ENCODE results near the gene TBC1D3B. TPM values are rescaled to one million over a fixed set of nuclear protein-coding genes. Genes with fewer than 3 reads are reported as not detected.

The TBC1D3B gene
- total and polyA plus RNA-seq, 7 donors: 1.3 to 5.6 (median 2.0) TPM

- H3K27me3 ChIP-seq (ENCODE audit: insufficient read depth in 3 of 3, low read length in 2 of 3): peaks cover 2 to 19% (median 4%) of the 10 kb centered on the region in 3 donors
Observed at GRCh38 chr17:36152639-36153120, 23.8 kb downstream of the TBC1D3B start.

GRCh38 chr17:36151891-36152638 is 24.4 kb downstream of the TBC1D3B start:
- Histone ChIP-seq H3K27me3 (ENCODE audit: insufficient read depth in 3 of 3, low read length in 2 of 3) (peaks cover 2 to 19% (median 4%) of the 10 kb centered on the region in 3 donors), H3K4me3 (no peak overlapping the region), H3K27ac (no peak overlapping the region), H3K36me3 (ENCODE audit: insufficient read depth in 1 of 2, low read depth in 1 of 2) (no peaks in the 10 kb centered on the region), H3K4me1 (no peaks in the 10 kb centered on the region), H3K9me3 (no peaks in the 10 kb centered on the region)
- WGBS, 3 donors: 35 to 40% (median 38%) methylated on average over 4 of the region's 4 CpGs
- TF ChIP-seq CTCF (IDR thresholded peaks at IDR 0.05): no peak
- intact Hi-C loops (cut with DNase I): no loop called here
- DNase-seq (no peak), ATAC-seq (no peak)

More at GRCh38 chr17:36152639-36153120, 23.8 kb downstream of the TBC1D3B start:
- ATAC-seq (no peak), DNase-seq (no peak)
- intact Hi-C loops (cut with DNase I): no loop called here
- Histone ChIP-seq H3K4me3 (no peak overlapping the region), H3K27ac (no peak overlapping the region), H3K36me3 (ENCODE audit: insufficient read depth in 1 of 2, low read depth in 1 of 2) (no peaks in the 10 kb centered on the region), H3K9me3 (no peaks in the 10 kb centered on the region), H3K4me1 (no peaks in the 10 kb centered on the region)
- no peak for TF ChIP-seq CTCF (IDR thresholded peaks at IDR 0.05)
- 77 to 83% (median 77%) methylated on average over 8 of the region's 8 CpGs for WGBS, 3 donors

GRCh38 chr17:36149296-36149820 is 27.1 kb downstream of the TBC1D3B start:
- Histone ChIP-seq H3K27ac (no peak overlapping the region), H3K4me1 (no peaks in the 10 kb centered on the region), H3K36me3 (ENCODE audit: insufficient read depth in 1 of 2, low read depth in 1 of 2) (no peaks in the 10 kb centered on the region), H3K27me3 (ENCODE audit: insufficient read depth in 3 of 3, low read length in 2 of 3) (peaks cover 2 to 11% (median 7%) of the 10 kb centered on the region in 3 donors), H3K9me3 (no peaks in the 10 kb centered on the region), H3K4me3 (no peak overlapping the region)
- DNase-seq (peak; percentile 54 to 74), ATAC-seq (peak in 3 of 4 donors; percentile 30 to 72 (median 52))
- no peak for TF ChIP-seq CTCF (IDR thresholded peaks at IDR 0.05)
- intact Hi-C loops (cut with DNase I): loop anchor here in 1 of 2 donors (5.0 kb wide), 2 partner anchors 177 to 328 kb away; no protein-coding TSS in a partner anchor
- 44 to 54% (median 51%) methylated on average over 11 of the region's 11 CpGs for WGBS, 3 donors

- no peaks in the 10 kb centered on the region for H3K9me3 ChIP-seq
- peak; percentile 67 to 77 for DNase-seq
- H3K4me3 ChIP-seq: no peak overlapping the region
- peak; percentile 92 for TF ChIP-seq CTCF (IDR thresholded peaks at IDR 0.05)
- no peaks in the 10 kb centered on the region for H3K36me3 ChIP-seq (ENCODE audit: insufficient read depth in 1 of 2, low read depth in 1 of 2)
- 20 to 27% (median 26%) methylated on average over 6 of the region's 6 CpGs for WGBS, 3 donors
- intact Hi-C loops (cut with DNase I): loop anchor here in 1 of 2 donors (5.0 kb wide), 2 partner anchors 176 to 329 kb away; no protein-coding TSS in a partner anchor
- H3K4me1 ChIP-seq: no peaks in the 10 kb centered on the region
- H3K27me3 ChIP-seq (ENCODE audit: insufficient read depth in 3 of 3, low read length in 2 of 3): peaks cover 2 to 6% (median 3%) of the 10 kb centered on the region in 3 donors
- no peak overlapping the region for H3K27ac ChIP-seq
- ATAC-seq: peak; percentile 55 to 87 (median 64)
Observed at GRCh38 chr17:36148559-36149295, 27.7 kb downstream of the TBC1D3B start.
